CD4-positive, alpha-beta T cell treated with Interleukin-2 at 100 ng/mL for 4 hours (primary cell): Measurements from ENCODE around the gene RBM20.
"Not testable (repeated sequence)": the region's sequence is repeated elsewhere in the genome, so short reads cannot be mapped to it uniquely, and the experiment has no call there.

Experiments used
- DNase-seq: peaks from one replicate; pipeline ENCODE4 v3.0.0-alpha.2; 2020; ENCODE audit warnings: low spot score

Gene RBM20

DNA sequence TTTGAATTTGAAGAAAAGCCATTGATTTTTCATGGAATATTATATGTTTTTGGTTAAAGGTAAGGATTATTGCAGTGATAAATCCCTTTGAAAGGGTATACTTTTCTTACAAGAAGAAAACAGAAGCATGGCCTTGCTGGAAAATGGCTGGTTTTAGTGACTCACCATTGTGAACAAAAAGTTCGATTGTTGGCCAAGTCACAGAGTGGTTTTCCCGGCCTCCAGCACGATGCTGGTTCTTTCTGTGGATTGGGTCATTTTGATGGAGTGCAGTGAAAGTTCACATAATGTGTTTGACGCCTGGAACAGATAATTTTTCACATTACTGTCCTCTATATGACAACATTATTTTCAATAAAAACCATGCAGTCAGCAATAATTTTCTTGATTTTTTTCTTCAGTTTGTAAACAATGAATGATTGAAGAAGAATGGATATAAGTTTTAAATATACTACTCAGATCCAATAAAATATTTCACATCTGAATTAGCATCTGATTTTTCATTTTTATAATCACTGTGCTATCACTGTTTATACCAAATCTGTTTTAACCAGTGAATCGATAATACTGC is 60.9 kb downstream of the RBM20 start:
- DNase-seq: no peak

DNA sequence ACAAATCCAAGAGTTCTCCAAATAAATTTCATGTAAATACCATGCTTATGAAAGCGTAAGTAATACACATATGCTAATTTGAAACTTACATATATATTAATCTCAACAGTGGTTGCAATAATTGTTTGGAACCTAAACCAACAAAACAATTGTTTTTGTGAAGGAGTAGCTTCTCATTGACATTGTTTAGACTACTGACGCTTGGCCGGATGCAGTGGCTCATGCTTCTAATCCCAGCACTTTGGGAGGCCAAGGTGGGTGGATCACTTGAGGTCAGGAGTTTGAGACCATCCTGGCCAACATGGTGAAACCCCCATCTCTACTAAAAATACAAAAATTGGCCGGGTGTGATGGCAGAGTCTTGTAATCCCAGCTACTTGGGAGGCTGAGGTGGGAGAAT is 61.5 kb downstream of the RBM20 start:
- DNase-seq: not testable (repeated sequence)

DNA sequence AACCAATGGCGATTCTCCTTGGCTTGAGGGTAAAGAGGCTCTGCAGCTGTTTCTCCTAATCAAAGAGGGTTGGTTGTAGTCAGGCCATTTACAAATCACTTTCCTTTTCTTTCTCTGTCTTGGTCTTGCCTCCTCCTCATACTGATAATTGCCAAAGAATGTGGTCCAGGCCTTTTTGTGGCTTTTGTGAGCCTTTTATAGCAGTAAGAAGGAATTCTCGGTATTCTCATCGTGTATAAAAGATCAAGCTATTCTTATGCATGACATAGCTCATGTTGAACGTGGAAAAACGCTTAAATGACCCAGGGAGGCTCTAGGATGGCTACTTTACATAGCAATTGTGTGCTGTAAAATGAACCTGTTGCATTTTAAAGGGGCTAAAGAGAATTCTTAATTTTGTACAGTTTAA is 62.6 kb downstream of the RBM20 start:
- no peak for DNase-seq

DNA sequence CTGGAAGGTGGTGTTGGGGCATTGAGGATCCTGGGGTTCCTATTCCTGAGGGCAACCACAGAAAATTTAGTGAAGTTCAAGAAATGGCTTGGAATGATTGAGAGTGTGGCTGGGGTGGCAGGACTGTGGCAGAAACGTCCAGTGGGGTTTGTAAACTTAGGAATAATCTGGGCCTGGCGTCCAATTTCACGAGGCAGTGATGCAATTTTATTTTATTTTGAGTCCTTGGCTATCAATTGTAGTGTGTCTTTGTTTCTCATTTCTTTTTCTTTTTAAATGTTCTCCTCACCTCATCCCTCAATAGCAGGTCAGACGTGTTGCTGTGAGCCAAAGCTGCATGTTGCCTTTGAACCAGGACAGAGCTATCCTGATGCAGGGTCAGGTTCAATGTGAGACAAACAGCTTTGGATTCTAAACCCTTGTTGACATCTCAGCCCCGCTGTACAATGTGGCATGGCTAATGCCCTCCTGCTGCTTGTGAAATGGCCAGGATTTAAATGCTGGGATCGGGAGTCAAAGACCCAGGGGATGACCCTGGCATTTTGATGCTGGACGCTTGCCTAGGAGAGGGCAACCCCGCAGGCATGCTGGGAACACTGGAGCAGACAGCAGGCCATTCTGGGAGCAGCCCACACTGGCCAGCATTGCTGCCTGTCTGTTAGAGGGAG is 64.8 kb downstream of the RBM20 start:
- no peak for DNase-seq

DNA sequence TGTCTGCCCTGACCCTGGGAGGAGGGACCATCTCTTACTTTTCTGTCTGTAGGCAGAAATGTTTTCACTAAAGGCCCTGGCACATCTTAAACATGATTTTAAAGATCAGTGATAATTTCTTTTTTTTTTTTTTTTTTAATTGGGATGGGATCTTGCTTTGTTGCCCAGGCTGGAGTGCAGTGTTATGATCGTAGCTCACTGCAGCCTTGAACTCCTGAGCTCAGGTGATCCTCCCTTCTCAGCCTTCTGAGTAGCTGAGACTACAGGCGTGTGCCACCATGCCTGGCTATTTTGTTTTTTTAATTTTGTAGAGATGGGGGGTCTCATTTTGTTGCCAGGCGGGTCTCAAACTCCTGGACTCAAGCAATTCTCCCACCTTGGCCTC is 65.3 kb downstream of the RBM20 start:
- no peak for DNase-seq

DNA sequence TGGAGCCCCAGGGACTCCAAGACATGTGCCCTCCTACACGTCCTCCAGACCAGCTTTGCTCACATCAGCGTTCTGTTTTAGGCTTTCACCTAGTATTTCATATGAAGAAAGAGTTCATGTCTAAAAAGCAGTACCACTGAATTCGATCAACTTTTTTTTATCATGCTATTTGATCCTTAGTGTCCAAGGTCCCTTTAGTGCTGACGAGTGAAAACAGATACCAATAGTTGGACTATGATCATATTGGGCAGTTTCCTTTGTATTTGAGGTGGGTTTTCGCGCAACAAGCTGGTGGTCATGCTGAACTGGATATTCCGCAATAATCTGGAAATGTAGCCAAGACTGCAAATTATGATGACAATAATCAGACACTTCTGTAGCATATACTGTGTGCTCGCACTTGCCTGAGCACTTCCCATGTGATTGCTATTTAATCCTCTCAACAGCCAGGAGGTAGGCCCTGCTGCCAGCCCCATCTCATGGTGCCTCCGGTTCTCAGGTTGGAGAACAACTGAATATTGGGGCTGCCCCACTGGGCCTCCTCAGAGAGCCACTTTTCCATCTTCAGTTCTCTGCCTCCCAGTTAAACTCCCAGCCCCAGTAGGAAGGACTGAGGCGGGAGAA is 65.9 kb downstream of the RBM20 start:
- DNase-seq: no peak

DNA sequence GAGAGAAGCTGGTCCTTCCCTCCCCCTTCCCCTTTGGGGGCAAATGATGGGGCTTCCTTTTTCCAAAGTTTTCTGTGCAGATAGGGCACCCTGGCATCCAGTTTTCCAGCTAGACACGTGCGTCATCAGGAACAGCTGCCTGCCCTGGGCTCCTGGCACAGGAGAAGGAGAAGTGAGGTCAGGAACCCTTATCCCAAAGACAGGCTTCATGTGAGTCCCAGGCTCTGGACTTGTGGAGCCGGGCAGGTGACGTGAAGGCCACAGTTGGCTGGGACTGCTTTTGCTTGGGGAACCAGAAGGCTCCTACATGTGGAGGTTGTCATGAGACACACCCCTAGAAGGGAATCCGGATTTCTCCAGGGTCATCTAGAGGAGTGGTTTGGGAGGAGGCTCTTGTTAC is 66.5 kb downstream of the RBM20 start:
- no peak for DNase-seq

DNA sequence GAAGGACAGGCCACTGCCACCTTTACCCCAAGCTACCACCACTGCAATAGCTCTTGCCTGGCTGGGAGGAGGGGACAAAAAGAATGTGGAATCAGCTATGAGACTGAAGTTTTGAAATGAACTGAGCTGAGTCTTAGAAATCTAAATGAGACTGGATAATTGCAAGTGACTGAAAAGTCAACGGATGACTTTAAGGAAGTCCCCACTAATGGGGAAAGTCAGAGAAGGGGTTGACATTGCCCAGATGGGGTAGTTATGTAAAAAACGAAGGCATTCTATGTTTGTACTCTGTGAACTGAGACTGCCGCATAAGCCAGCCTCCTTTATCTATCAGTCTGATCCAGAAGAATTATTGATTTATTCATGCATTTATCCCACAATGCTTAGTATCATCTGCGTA is 67.2 kb downstream of the RBM20 start:
- DNase-seq: no peak

DNA sequence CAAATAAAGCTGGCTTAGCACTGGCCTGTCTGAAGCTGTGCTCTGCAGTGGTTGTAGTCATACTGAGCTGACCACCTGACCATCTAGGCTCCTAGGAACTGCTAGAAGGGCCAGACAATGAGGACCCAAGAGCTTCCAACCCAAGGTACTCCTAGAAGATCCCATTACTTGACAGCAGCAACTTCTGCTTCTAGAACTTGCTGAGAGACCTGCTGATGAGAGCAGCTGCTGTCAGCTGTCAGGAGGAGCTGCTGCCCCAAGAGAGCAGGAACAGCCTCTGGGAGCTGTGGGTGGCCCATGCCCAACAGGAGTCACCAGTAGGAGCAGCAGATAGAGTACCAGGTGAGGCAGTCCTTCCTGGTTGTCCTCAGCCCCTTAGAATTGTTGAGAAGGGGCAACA is 70.2 kb downstream of the RBM20 start:
- DNase-seq: no peak

DNA sequence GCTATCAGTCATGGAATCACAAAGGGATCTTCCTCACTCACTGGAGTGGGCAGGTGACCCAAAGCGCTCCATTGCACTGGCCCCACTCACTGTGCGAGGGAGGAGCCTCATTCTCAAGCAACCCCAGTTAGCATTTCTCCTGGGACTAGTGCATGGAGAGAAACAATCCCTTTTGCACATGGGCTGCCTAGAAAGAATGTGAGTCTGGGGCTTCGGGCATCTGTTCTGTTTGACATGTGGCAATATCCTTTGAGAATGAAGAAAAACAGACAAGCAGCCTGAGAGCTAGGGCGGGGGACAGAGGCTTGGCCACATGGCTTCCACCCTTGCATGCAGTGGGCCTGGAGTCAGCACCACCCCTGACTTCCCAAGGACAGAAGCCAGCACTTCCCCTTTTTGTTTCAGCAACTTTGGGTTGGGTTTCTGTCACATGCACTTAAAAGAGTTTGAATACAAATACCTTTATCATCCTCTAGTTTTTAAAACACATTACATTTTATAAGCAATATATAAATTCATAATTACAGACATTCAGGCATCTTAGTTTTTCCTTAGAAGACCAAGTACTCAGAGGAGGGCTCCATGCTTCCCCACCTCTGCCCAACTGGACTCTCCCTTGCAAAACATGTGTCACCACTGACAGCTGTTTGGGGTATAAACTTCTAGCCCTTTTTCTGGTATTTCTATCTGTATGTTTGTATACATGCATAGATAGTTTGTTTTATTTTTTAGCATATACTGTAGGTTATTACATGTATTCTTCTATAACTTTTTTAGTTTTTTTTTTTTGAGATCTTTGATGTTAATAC is 73.8 kb downstream of the RBM20 start:
- DNase-seq: no peak

DNA sequence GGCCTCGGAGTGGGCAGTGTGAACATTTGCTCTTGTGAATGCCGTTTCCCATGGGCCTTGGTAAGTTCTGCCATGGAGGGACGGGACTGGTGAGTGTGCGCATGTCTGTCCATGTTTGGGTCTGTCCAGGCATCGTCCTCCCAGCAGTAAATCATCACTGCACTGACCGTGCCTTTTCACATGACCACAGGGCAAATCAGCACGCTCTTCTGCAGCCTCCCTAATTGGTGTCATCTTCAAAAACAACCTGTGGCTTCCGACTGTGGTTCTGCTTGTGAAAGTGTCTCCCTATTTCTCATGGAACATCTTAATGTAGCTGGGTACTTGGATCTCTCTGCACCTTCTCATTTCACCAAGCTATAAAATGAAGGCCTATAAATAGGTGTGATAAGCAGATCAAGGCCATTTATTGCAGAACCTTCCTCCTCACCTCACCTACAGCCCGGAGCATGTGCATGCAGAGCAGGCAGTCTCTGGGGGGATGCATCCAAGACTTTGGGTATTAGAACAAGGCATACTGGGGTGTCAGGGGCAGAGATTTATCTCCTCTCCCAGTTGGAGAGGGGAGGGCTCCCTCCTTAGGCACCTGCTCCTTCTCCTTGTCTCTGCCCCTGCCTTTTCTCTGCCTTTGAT is 77.4 kb downstream of the RBM20 start:
- DNase-seq: no peak

DNA sequence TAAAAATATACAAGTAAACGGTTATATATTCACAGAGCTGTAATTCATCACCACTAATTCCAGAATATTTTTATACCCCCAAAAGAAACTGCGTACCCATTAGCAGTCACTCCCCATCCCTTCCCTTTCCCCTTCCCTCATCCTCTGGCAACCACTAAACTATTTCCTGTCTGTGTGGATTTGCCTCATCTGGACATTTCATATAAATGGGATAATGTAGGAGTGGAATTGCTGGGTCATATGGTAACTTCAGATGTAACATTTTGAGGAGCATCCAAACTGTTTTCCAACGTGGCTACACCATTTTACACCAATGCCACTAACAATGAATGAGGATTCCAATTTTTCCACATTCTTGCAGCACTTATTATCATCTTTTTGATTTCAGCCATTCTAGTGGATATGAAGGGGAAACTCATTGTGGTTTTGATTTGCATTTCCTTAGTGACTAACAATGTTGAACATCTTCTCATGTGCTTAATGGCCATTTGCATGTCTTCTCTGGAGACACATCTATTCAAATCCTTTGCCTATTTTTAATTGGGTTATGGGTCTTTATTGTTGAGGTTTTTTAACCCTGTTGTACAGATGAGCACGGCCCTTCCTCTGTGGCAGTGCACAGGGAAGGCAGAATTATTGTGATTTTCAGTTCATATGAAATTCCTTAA is 79.2 kb downstream of the RBM20 start:
- peak; percentile 8 for DNase-seq

DNA sequence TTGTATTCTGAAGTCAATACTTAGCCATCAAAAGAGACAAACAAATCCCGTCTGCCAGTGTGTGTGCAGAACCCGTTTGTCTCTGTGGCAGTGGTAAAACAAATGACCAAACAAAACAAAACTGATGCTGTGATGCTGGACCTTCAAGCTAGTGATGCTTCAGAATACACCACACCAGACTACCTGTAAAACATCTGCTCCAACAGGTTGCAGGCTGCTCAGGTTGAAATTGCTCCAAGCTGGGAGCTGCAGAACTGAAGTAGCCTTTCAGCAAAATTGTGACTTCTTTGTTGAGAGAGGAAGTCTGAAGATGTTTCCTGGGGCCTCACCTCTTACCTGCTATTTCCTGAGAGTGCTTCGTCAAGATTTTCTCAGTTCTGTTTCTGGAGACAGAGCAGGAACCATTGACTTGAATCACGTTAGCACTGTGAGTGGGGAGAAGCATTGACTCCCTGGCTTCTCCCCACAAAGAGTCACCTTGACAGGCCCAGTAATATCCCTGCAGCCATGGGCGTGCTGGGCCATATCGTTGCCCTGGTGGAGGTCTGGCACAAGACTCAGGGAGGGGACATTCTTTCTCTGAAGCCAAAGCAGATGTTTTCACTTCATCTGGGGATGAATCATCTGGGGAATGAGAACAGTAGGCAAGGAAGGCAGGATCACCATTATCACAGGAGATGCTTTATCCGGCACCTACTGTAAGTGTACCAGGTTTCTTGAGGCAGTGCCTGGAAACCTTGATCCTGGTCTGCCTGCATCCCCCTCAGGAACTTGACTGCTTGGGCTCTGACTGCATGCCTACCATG is 80.2 kb downstream of the RBM20 start:
- DNase-seq: peak; percentile 14

DNA sequence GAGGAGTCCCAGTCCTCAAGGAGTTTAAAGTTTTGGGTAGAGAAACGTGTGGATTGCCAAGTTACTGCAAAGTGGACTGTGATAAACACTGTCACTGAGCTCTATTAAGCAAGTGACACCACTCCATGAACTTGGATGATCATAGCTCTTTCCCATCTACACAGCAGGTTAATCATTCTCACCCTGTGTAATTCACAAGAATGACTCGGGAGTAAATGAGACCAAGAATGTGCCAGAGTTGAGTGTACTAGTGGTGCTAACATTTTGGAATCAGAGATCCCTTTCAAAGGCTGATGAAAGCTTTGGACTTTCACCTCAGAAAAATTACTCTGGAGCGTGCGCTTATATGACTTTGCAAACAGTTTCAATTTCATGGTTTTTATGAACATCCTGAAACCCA is 80.8 kb downstream of the RBM20 start:
- no peak for DNase-seq

DNA sequence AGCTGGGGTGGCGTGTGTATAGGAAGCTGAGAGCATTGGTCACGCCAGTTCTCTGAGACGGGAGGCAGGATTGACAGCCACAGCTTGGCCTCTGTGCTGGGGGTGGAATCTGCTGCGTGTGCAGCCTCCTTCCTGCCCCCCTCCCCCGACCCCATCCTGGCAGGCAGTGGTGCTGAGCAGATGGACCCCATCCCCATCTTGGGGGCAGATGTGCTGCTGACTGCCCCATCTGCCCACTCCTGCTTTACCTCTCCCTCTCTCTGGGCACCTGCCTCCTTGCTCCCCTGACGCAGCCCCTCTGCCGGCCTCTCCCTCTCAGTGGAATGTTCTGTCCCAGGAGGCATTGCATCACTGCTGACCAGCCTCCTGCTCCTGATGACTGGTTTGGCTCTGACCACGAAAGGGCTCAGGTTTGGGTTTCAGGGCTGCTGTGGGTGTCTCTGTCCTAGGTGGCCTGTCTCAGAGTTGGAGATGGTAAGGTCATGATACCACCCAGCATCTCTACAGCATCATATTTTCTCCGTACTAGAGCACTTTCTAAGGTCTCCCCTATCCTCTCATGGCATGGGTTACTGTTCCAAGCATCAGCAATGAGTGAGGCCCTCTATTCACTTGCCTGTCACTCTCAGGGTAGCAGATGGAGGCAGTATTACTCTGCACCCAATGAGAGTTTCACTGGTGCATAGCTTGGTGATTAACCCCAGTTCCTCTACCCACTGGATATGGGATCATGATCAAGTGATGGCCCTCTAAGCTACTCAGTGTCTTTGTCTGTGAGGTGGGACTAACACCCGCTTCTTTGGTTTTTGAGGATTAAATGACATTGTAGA is 81.9 kb downstream of the RBM20 start:
- DNase-seq: no peak

DNA sequence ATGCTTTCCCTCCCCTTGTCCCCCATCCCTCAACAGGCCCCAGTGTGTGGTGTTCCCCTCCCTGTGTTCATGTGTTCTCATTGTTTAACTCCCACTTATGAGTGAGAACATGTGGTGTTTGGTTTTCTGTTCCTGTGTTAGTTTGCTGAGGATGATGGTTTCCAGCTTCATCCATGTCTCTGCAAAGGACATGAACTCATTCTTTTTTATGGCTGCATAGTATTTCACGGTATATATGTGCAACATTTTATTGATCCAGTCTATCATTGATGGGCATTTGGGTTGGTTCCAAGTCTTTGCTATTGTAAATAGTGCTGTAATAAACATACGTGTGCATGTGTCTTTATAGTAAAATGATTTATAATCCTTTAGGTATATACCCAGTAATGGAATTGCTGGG is 83.6 kb downstream of the RBM20 start:
- not testable (repeated sequence) for DNase-seq

DNA sequence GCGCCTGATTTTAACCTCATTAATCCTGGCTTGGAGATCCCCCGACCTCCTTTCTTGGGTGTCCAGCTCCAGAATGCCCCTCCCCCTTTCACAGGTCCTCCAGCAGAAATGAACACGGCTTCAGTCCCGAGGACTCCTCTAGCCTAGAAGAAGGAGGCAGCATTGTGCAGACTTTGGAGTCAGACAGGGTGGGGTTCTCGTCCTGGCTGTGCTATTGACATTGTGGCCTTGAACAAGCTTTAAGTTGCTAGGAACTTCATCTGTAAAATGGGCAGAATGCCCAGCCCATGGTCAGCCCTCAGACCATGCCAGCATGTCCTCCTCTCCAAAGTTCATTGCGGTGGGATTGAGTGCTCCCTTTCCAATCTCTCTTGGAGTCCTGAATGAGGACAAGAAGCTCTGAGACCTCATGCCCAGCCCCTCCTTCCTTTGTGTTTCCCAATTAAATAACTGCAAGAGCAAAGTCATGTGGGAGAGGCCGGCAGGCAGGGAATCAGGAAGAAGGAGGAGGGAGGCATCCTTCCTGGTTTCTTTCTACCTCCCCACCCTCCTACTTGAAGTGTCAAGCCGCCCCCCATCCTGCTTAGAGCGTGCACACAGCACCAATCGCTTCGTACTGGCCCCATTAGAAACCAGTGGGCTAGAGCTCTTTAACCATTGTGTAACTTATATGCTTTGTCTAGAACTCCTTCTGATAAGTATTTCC is 86.4 kb downstream of the RBM20 start:
- DNase-seq: no peak

DNA sequence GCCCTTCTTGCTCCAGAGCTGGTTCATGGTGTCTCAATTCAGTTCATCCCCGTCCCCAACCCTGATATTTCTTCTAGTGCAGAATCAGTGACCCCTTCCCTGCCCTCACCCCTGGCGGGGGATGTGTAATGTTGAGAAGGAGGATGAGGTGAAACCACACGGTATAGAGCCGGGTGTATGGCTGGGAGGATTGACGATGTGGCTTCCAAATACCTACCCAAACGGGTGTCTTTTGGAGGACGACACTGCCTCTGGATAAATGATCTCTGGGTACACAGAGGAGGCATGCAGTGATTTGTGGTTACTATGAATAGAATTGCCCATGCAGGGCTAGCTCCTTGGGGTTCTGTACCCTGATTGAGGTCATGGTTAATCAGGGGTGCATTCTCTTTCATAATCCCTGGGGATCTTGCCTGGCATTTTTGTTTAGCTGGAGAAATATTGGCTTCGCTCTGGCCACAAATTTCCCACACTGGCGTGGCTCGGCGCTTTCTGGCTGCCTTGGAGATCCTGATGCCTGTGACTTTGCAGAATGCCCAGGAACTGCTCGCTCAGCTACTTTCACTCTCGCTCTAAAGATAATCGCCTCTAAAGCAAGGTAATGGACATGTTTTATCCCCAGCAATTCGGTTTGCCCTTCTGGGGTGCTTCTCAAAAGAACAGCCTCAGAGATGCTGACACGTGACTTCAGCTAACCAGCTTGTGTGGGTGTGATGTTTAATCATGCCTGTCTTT is 89.2 kb downstream of the RBM20 start:
- no peak for DNase-seq

DNA sequence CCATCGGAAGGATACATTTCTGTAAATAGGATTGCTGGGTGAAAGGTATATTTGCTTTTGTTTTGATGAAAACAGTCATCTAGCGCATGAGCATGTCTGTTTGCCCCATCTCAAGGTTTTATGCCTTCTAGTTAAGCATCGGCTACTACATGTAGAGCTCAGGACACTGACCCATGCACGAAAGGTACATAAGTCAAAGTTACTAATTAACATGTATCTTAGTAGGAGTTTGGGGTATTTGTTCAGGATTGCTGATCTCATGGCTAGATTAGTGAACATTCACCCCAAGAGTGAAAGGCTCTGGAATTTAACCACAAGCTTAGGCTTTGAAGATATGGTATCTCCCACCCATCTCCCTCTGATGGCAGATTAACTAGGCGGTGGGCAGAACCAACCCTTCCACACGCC is 91.5 kb downstream of the RBM20 start:
- no peak for DNase-seq
